AG09309 (cell line): ENCODE data around the gene WDR88.

Experiments
- DNase-seq: peaks from one replicate; pipeline ENCODE4 v3.0.0-alpha.2; 2010; ENCODE audit warnings: low read depth
- H3K4me3 ChIP-seq: 2 replicates; pipeline ENCODE4 v1.5.1; 2011; ENCODE audit warnings: mild to moderate bottlenecking, low read depth, low read length, moderate library complexity; ENCODE audit not compliant: control insufficient read depth
- TF ChIP-seq, protein P1 (sequence below): IDR thresholded peaks from 2 replicates; pipeline ENCODE4 v1.5.1; 2011; ENCODE audit warnings: mild to moderate bottlenecking, low read depth, low read length, inconsistent platforms; ENCODE audit not compliant: insufficient read depth, control insufficient read depth; ENCODE audit errors: missing control alignments

WDR88 gene

DNA sequence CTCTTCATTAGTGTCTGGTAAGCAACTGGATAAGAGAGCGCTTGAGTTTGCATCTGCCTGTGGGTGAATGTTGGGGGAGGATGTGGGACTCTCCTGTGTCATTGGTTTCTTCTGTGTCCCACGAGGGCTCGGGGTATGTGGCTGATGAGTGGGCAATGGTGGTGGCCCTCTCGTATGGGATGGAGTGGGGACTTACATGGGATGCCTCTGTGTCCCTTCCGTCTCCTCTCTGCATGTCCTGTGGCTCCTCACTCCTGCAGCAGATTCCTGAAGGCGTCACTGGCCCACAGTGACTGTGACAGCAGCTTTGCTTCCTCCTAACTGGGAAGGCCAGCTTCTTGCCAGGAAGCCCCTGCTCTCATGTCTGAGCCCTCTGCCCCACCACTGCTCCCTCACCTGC lies 59.6 kb downstream of the WDR88 start:
- no peak for DNase-seq

DNA sequence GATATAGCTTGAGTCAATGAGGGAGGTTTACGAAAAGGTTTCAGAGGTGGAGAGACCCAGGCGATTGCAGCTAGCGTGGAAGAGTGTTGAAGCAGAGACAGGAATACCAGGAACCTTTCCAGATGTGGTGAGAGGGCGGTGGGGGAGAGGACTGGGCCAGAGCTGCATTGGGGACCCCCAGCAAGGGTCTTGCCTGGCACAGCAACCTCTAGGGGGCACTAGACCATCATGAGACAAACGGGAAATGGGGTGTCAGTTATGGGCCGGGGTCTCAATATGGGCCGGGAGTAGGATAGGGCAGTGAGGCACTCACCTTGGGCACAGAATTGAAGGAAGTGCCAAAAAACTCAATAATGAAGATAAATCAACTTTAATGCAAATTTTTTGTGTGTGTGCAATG lies 60.1 kb downstream of the WDR88 start:
- DNase-seq = no peak
- TF ChIP-seq, protein P1, sequence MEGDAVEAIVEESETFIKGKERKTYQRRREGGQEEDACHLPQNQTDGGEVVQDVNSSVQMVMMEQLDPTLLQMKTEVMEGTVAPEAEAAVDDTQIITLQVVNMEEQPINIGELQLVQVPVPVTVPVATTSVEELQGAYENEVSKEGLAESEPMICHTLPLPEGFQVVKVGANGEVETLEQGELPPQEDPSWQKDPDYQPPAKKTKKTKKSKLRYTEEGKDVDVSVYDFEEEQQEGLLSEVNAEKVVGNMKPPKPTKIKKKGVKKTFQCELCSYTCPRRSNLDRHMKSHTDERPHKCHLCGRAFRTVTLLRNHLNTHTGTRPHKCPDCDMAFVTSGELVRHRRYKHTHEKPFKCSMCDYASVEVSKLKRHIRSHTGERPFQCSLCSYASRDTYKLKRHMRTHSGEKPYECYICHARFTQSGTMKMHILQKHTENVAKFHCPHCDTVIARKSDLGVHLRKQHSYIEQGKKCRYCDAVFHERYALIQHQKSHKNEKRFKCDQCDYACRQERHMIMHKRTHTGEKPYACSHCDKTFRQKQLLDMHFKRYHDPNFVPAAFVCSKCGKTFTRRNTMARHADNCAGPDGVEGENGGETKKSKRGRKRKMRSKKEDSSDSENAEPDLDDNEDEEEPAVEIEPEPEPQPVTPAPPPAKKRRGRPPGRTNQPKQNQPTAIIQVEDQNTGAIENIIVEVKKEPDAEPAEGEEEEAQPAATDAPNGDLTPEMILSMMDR = no peak
- H3K4me3 ChIP-seq = no peak overlapping the region

More for the DNA sequence above, 59.6 kb downstream of the WDR88 start:
- TF ChIP-seq, protein P1 = no peak
- no peak overlapping the region for H3K4me3 ChIP-seq

DNA sequence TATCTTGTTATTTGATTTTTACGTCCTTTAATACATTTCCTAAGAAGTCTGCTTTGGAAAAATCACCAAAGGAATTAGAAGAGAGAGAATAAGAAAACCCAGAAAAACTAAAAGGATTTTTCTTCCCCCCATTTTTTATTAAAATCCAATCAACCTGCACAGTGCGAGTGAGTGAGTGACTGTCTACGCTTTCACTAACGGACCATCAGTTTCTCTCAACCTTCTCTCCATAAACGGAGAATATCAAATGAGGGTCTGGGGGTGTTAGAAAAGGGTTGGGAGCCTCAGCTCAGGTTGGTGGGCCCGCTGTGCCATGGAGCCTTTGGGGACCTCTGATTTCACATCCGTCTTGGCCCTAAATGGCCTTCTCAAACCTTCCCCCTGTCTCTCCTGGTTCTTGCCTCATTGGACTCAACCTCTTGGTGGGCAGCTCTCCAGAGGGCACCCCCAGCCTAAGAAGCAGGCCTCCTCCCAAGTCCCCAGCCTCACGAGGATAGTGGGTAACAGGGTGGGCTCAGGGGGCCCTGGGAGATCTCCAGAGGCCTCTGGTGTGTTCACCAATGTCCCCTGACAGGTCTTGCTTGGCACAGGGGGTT lies 61.5 kb downstream of the WDR88 start:
- H3K4me3 ChIP-seq = no peak overlapping the region
- no peak for DNase-seq
- TF ChIP-seq, protein P1 = no peak

DNA sequence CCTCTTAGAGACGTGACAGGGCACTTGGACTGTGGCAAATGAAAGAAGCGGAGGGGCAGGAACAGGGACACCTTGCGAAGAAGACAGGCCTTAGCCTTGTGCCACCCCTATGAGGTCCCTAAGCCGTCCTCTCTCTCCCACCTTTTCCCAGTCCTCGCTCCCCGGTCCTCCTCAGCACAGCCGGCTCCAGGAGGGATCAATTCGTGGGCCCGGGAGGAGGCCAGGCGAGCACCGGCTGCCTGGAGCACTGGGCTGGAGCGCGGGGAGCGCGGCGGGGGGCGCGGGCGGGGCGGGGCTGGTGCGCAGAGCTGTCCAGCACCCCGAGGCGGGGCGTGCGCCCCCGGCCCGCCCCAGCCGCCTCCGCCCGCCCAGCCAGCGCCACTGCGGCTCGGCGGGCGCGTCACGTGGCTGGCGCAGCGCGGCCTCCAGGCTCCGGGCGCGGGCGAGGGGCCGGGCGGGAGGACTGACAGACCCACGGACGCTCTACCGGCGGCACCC lies 62.0 kb downstream of the WDR88 start, which contains the start of gene LRP3:
Gene LRP3 (plus strand): TSS at position 466 of the 498 bp plus-strand sequence. CDS start 456 bp downstream, outside the sequence.
- TF ChIP-seq, protein P1 = no peak
- H3K4me3 ChIP-seq = peak within 1 kb of the TSS; percentile 73
- no peak for DNase-seq

DNA sequence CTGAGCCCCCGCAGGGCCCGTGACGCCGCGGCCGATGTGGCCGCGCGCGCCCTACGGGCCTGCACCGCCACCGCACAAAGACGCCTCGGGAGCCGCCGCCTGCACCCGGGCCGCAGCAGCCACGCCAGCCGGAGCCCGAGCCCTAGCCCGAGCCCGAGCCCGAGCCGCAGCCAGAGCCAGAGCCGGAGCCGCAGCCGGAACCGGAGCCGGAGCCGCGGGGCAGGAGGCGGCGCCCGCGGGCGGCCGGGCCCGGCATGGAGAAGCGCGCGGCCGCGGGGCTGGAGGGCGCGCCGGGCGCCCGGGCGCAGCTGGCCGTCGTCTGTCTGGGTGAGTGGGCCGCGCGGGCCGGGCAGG lies 62.6 kb downstream of the WDR88 start:
- no peak for DNase-seq
- peak overlapping the region; percentile 73 for H3K4me3 ChIP-seq
- TF ChIP-seq, protein P1 = no peak

DNA sequence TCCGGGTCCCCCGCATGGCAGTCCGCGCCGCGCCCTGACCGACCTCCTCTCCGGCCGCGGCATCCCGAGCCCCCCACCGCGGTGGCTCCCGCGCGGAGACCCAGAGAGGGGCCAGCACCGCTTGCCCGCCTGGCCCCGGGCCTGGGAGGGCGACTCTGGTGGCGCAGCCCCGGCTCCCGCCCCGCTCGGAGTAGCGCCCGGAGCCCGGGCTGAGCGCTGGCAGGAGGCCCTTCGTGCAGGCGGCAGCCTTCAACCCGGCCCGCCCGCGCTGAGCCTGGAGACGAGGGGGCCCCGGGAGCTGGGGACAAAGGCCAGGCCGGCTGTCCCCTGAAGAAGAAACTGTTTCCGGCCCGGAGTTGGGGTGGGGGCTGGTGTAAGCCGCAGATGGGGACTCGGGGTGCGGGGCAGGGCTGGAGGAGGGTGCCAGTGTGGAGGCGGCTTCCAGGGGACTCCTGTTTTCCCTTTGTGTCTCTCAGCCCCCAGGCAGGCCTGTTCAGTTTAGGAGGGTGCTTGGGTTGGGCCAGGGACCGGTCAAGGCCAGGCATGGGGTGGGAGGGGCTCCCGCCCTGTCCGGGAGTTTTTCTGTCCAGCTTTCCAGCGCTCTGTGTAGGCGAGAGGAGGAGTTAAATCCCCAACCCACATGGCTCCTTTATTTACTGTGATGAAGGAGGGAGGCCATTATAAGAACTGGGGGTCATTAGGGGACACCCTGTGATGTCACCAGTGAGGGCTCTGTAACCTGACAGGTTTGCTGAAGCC lies 63.2 kb downstream of the WDR88 start:
- DNase-seq = no peak
- H3K4me3 ChIP-seq = peak overlapping the region; percentile 73
- TF ChIP-seq, protein P1 = no peak
